ENCODE results near the gene ISM1.

GRCh38 chr20:13250251-13250650 lies 29.2 kb downstream of the ISM1 start:
- TF ChIP-seq CTCF (IDR thresholded peaks at IDR 0.05) = no peak
- no peak for TF ChIP-seq POLR2AphosphoS5 (IDR thresholded peaks at IDR 0.05)
